SH-SY5Y (cell line): ENCODE measurements around the gene DIDO1.

Source experiments
- GATA2 ChIP-seq: IDR thresholded peaks from 2 replicates; pipeline ENCODE4 v1.6.1; 2011; ENCODE audit warnings: mild to moderate bottlenecking, low read depth, low read length
- GATA3 ChIP-seq: IDR thresholded peaks from 2 replicates; pipeline ENCODE4 v1.6.1; 2011; ENCODE audit warnings: low read depth, mild to moderate bottlenecking, low read length, moderate library complexity

DIDO1 gene

GRCh38 chr20:62864207-62864606 is 62.1 kb downstream of the DIDO1 start:
- TF ChIP-seq GATA2 (no peak), GATA3 (no peak)

- no peak for TF ChIP-seq GATA3
- no peak for TF ChIP-seq GATA2
These were observed 64.5 kb downstream of the DIDO1 start, which contains the start of gene TCFL5 for GRCh38 chr20:62861726-62862336. TSS of gene TCFL5 (minus strand) at chr20:62861822. CDS start at chr20:62861670, 152 bp downstream.

- TF ChIP-seq GATA3, result no peak
- no peak for TF ChIP-seq GATA2
These were observed 65.2 kb downstream of the DIDO1 start for GRCh38 chr20:62860924-62861691.

GRCh38 chr20:62860391-62860923 is 65.8 kb downstream of the DIDO1 start:
- TF ChIP-seq GATA2 (no peak), GATA3 (no peak)

GRCh38 chr20:62859721-62860120 is 66.6 kb downstream of the DIDO1 start:
- TF ChIP-seq GATA3 (no peak), GATA2 (no peak)

- TF ChIP-seq GATA2 (no peak), GATA3 (no peak)
These were observed 68.1 kb downstream of the DIDO1 start for GRCh38 chr20:62858058-62858830.

- TF ChIP-seq GATA3 (no peak), GATA2 (no peak)
These were observed 69.2 kb downstream of the DIDO1 start for GRCh38 chr20:62856931-62857619.

- no peak for TF ChIP-seq GATA2
- TF ChIP-seq GATA3, result no peak
These were observed 71.2 kb downstream of the DIDO1 start for GRCh38 chr20:62855120-62855519.

GRCh38 chr20:62854121-62854520 is 72.2 kb downstream of the DIDO1 start:
- TF ChIP-seq GATA2, result no peak
- no peak for TF ChIP-seq GATA3

GRCh38 chr20:62852841-62853240 is 73.5 kb downstream of the DIDO1 start:
- TF ChIP-seq GATA2, result no peak
- no peak for TF ChIP-seq GATA3

GRCh38 chr20:62852196-62852595 is 74.1 kb downstream of the DIDO1 start:
- TF ChIP-seq GATA2, result no peak
- no peak for TF ChIP-seq GATA3

- TF ChIP-seq GATA3 (no peak), GATA2 (no peak)
These were observed 75.9 kb downstream of the DIDO1 start for GRCh38 chr20:62850333-62850974.

GRCh38 chr20:62849431-62849830 is 76.9 kb downstream of the DIDO1 start:
- TF ChIP-seq GATA3 (no peak), GATA2 (no peak)
